ENCODE measurements around the gene MYB. TPM values are rescaled to one million over a fixed set of nuclear protein-coding genes. Genes with fewer than 3 reads are reported as not detected.
A peak's percentile ranks its signal among the peaks of the same experiment; 100 is the strongest.
"Not testable (repeated sequence)": the region's sequence is repeated elsewhere in the genome, so short reads cannot be mapped to it uniquely, and the experiment has no call there.

Gene MYB
- total RNA-seq, 2 donors from 2014 or later = 29.9 to 81.5 TPM

GRCh38 chr6:135150481-135150880 lies 30.6 kb upstream of the MYB start:
- H3K4me1 Mint-ChIP-seq = peaks cover 18% of the 10 kb centered on the region
- not testable (repeated sequence) for H3K4me3 Mint-ChIP-seq; H3K36me3 Mint-ChIP-seq (ENCODE audit: low read depth); H3K27me3 Mint-ChIP-seq; H3K27ac Mint-ChIP-seq; ATAC-seq (replicated peaks); H3K9me3 Mint-ChIP-seq

GRCh38 chr6:135154125-135154524 lies 27.0 kb upstream of the MYB start:
- not testable (repeated sequence) for H3K36me3 Mint-ChIP-seq (ENCODE audit: low read depth); H3K27ac Mint-ChIP-seq; H3K4me3 Mint-ChIP-seq; H3K4me1 Mint-ChIP-seq; H3K27me3 Mint-ChIP-seq; ATAC-seq (replicated peaks); H3K9me3 Mint-ChIP-seq

DNA sequence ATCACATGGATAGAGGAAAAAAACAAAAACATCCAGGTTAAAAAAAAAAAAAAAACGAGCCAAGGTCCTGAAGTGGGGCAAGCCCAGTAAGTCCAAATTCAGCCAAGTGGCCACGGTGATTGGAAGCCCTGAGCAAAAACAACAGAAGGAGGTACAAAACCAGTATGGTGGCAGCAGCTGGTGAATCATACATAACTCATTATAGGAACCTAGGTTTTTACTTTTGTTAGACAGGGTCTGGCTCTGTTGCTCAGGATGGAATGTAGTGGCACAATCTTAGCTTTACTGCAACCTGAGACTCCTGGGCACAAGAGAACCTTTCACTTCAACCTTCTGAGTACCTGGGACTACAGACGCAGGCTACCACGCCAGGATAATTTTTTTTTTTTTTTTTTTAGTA lies 22.7 kb upstream of the MYB start:
- H3K36me3 Mint-ChIP-seq (ENCODE audit: low read depth) = no peaks in the 10 kb centered on the region
- H3K27ac Mint-ChIP-seq = peak overlapping the region; percentile 47
- H3K27me3 Mint-ChIP-seq = peaks cover 11% of the 10 kb centered on the region
- peaks cover 12% of the 10 kb centered on the region for H3K4me1 Mint-ChIP-seq
- no peaks in the 10 kb centered on the region for H3K9me3 Mint-ChIP-seq
- ATAC-seq (replicated peaks) = peak; percentile 23
- no peak overlapping the region for H3K4me3 Mint-ChIP-seq

- Mint-ChIP-seq H3K36me3 (ENCODE audit: low read depth) (no peaks in the 10 kb centered on the region), H3K9me3 (no peaks in the 10 kb centered on the region), H3K4me1 (peaks cover 12% of the 10 kb centered on the region), H3K4me3 (no peak overlapping the region), H3K27me3 (peaks cover 11% of the 10 kb centered on the region), H3K27ac (no peak overlapping the region)
- ATAC-seq (replicated peaks) = peak; percentile 65
These were observed 21.6 kb upstream of the MYB start for GRCh38 chr6:135159531-135159930.

GRCh38 chr6:135161411-135162395 lies 19.4 kb upstream of the MYB start:
- H3K4me3 Mint-ChIP-seq = peak overlapping the region; percentile 36

DNA sequence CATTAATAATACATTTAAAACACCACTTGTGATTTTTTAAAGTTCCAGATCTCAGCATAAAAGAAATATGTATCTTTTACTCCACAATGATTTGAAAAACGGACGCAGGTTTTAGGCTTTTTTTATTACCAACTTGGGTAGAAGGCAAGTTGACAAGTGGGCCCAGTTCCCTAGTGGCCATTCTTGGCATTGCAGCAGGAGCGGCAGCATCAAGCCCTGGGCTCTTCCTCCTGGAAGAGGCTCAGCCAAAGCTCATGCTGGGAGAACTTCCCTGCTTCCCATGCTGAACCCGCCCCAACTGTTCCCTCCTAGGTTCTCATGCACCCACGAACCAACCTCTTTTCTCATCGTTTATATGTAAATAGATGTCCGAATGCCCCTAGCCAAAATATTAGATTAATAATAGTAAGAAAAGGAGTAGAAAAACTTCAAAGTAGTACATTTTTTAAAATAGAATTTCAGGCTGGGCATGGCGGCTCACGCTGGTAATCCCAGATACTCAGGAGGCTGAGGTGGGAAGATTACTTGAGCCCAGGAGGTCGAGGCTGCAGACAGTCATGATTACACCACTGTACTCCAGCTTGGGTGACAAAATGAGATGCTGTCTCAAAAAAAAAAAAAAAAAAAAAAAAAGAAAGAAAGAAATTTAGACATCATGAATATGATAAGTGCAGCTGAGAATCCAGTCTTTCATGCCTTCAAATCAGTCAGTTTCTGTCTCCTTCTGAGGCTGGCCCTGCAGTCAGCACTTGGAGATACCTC lies 18.2 kb upstream of the MYB start:
- Mint-ChIP-seq H3K27me3 (peaks cover 9% of the 10 kb centered on the region), H3K36me3 (ENCODE audit: low read depth) (no peaks in the 10 kb centered on the region), H3K4me3 (peak overlapping the region; percentile 36), H3K4me1 (peaks cover 12% of the 10 kb centered on the region), H3K27ac (peak overlapping the region; percentile 72), H3K9me3 (no peaks in the 10 kb centered on the region)
- no peak for ATAC-seq (replicated peaks)

More at GRCh38 chr6:135161411-135162395, 19.4 kb upstream of the MYB start:
- H3K9me3 Mint-ChIP-seq = no peaks in the 10 kb centered on the region
- peak; percentile 69 for ATAC-seq (replicated peaks)
- H3K4me1 Mint-ChIP-seq = peaks cover 12% of the 10 kb centered on the region
- peak overlapping the region; percentile 72 for H3K27ac Mint-ChIP-seq
- no peaks in the 10 kb centered on the region for H3K36me3 Mint-ChIP-seq (ENCODE audit: low read depth)
- H3K27me3 Mint-ChIP-seq = peaks cover 11% of the 10 kb centered on the region

DNA sequence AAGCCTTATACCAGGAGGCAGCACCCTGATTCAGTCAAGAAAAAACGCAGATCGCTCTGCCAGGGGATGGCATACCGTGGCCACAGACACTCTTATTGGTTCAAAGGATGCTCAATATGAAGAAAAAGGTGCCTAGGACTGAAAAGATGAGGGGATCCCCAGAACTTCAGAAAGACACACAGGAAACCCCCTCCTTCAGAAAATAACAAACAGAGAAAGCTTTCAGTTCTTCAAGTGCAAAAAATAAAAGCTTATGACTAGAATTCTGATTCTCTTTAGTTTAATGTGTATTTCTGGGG lies 17.7 kb upstream of the MYB start:
- H3K27ac Mint-ChIP-seq = peak overlapping the region; percentile 72
- H3K27me3 Mint-ChIP-seq = peaks cover 9% of the 10 kb centered on the region
- H3K36me3 Mint-ChIP-seq (ENCODE audit: low read depth) = no peaks in the 10 kb centered on the region
- no peaks in the 10 kb centered on the region for H3K9me3 Mint-ChIP-seq
- ATAC-seq (replicated peaks) = peak; percentile 87
- peak overlapping the region; percentile 36 for H3K4me3 Mint-ChIP-seq
- peaks cover 12% of the 10 kb centered on the region for H3K4me1 Mint-ChIP-seq

DNA sequence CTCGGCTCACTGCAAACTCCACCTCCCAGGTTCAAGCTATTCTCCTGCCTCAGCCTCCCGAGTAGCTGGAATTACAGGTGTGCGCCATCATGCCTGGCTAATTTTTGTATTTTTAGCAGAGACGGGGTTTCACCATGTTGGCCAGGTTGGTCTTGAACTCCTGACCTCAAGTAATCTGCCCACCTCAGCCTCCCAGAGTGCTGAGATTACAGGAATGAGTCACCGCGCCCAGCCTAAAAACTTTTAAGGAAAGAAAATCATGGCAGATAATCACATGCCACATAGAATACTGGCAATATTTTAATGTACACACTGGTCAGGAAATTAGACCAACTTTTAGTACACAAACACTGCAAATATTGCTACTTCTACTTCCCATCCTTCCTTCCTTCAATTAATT lies 16.7 kb upstream of the MYB start:
- not testable (repeated sequence) for H3K27me3 Mint-ChIP-seq; H3K36me3 Mint-ChIP-seq (ENCODE audit: low read depth); H3K27ac Mint-ChIP-seq; ATAC-seq (replicated peaks); H3K4me3 Mint-ChIP-seq; H3K9me3 Mint-ChIP-seq
- peaks cover 12% of the 10 kb centered on the region for H3K4me1 Mint-ChIP-seq

DNA sequence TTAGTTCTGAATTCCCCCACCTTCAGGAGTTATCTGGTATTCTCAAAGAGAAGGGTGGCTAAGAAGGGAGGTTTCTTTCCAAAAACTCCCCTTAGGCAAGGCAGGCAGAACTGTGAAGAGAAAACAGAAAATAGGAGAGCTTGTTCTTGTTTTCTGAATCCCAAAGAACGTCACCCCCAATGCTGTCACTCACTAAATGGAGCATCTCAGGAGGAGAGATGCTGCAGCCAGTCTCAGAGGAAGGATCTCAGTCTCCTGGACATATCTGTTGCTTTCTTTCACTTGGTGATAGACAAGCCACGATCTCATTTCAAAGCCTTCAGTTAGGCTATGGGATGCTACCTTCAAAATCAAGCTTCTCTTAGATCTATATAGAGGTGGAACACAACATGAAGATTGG lies 16.1 kb upstream of the MYB start:
- Mint-ChIP-seq H3K36me3 (ENCODE audit: low read depth) (no peaks in the 10 kb centered on the region), H3K4me3 (no peak overlapping the region), H3K27me3 (peaks cover 4% of the 10 kb centered on the region), H3K27ac (no peak overlapping the region), H3K9me3 (no peaks in the 10 kb centered on the region), H3K4me1 (peaks cover 12% of the 10 kb centered on the region)
- no peak for ATAC-seq (replicated peaks)

DNA sequence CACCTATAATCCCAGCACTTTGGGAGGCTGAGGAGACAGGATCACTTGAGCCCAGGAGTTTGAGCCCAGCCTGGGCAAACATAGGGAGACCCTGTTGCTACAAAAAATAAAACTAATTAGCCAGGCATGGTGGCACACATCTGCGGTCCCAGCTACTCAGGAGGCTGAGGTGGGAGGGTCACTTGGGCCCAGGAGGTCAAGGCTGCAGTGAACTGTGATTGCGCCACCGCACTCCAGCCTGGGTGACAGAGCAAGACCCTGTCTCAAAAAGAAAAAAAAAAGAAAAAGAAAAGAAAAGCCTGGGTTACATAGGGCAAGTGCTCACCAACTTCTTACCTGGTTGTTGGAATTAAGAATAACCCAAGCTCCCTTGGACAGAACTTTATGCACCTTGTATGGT lies 14.6 kb upstream of the MYB start:
- no peak for ATAC-seq (replicated peaks)
- Mint-ChIP-seq H3K36me3 (ENCODE audit: low read depth) (no peaks in the 10 kb centered on the region), H3K27ac (no peak overlapping the region), H3K4me1 (peaks cover 19% of the 10 kb centered on the region), H3K27me3 (no peaks in the 10 kb centered on the region), H3K9me3 (no peaks in the 10 kb centered on the region), H3K4me3 (no peak overlapping the region)

- H3K4me1 Mint-ChIP-seq = peaks cover 11% of the 10 kb centered on the region
- no peak overlapping the region for H3K4me3 Mint-ChIP-seq
- H3K27me3 Mint-ChIP-seq = no peaks in the 10 kb centered on the region
- H3K27ac Mint-ChIP-seq = no peak overlapping the region
- ATAC-seq (replicated peaks) = no peak
- H3K9me3 Mint-ChIP-seq = no peaks in the 10 kb centered on the region
- H3K36me3 Mint-ChIP-seq (ENCODE audit: low read depth) = no peaks in the 10 kb centered on the region
These were observed 13.5 kb upstream of the MYB start for GRCh38 chr6:135167617-135168016.

DNA sequence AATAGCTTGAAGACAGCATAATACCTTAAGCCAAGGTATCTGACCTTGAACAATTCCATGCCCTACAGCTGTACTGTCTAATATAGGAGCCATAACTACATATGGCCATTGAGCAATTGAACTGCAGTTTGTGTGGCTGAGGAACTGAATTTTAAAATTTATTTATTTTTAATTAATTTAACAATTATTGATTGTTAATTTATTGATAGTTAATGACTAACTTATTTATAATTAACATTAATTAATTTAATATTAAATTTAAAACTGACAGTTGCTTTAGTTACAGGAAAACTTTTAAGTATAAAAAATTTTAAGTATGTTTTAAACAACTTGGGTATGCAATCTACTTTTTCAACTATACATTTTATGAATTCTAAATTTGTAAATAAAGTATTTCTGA lies 12.3 kb upstream of the MYB start:
- Mint-ChIP-seq H3K27ac (no peak overlapping the region), H3K4me1 (peaks cover 11% of the 10 kb centered on the region), H3K36me3 (ENCODE audit: low read depth) (no peaks in the 10 kb centered on the region)

GRCh38 chr6:135170238-135170637 lies 10.9 kb upstream of the MYB start:
- Mint-ChIP-seq H3K27me3 (no peaks in the 10 kb centered on the region), H3K9me3 (no peaks in the 10 kb centered on the region), H3K4me3 (peak overlapping the region; percentile 73), H3K27ac (peak overlapping the region; percentile 92), H3K4me1 (peaks cover 11% of the 10 kb centered on the region), H3K36me3 (ENCODE audit: low read depth) (no peaks in the 10 kb centered on the region)
- peak; percentile 88 for ATAC-seq (replicated peaks)

More for the DNA sequence above, 12.3 kb upstream of the MYB start:
- ATAC-seq (replicated peaks) = no peak
- H3K27me3 Mint-ChIP-seq = no peaks in the 10 kb centered on the region
- H3K9me3 Mint-ChIP-seq = no peaks in the 10 kb centered on the region
- no peak overlapping the region for H3K4me3 Mint-ChIP-seq

DNA sequence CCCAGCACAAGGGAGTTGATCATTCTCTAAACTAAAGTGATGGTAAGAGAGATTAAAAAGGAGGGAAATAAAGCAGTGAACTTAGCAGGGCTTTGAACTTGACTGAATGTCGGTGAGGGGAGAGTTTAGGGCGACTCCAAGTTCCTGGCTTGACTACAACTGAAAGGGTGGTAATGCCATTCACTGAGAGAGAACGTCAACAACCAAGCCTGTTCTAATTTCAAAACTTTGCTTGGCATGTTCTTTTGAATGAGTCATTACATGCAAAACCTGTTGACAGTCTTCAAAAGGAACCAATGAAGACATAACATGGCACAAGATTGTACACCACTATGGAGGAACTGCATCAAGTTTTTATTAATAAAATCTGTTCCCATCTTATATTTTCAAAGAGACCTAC lies 10.3 kb upstream of the MYB start:
- no peaks in the 10 kb centered on the region for H3K27me3 Mint-ChIP-seq
- H3K36me3 Mint-ChIP-seq (ENCODE audit: low read depth) = no peaks in the 10 kb centered on the region
- peak overlapping the region; percentile 92 for H3K27ac Mint-ChIP-seq
- peaks cover 11% of the 10 kb centered on the region for H3K4me1 Mint-ChIP-seq
- H3K4me3 Mint-ChIP-seq = peak overlapping the region; percentile 73
- H3K9me3 Mint-ChIP-seq = no peaks in the 10 kb centered on the region
- peak; percentile 93 for ATAC-seq (replicated peaks)

All from activated T-helper 17 cell treated with anti-CD3 and anti-CD28 coated beads, Interleukin-2, amount 50 U/mL, for 72 hours (primary cell).